ENCODE measurements around the gene ADAM12. TPM values are rescaled to one million over a fixed set of nuclear protein-coding genes. Genes with fewer than 3 reads are reported as not detected.

The ADAM12 gene
- total RNA-seq, 2 experiments from 2014 or later: 1.3 TPM

- DNase-seq (no peak), ATAC-seq (no peak)
- POLR2A ChIA-PET: no interaction called here
- H3K27me3 Mint-ChIP-seq: no peaks in the 10 kb centered on the region
- intact Hi-C loops (cut with micrococcal nuclease): no loop called here
- no peak overlapping the region for H3K27ac Mint-ChIP-seq
- no peak overlapping the region for H3K4me3 Mint-ChIP-seq
- CTCF ChIA-PET: no interaction called here
- no peaks in the 10 kb centered on the region for H3K36me3 Mint-ChIP-seq (ENCODE audit: low read depth)
- no peak for TF ChIP-seq CTCF (IDR thresholded peaks at IDR 0.05)
- H3K9me3 Mint-ChIP-seq: no peaks in the 10 kb centered on the region
- no peaks in the 10 kb centered on the region for H3K4me1 Mint-ChIP-seq (ENCODE audit: low read depth)
These were observed 12.4 kb upstream of the ADAM12 start for GRCh38 chr10:126400641-126401040.

- ChIA-PET POLR2A (no interaction called here), CTCF (no interaction called here)
- Mint-ChIP-seq H3K4me1 (ENCODE audit: low read depth) (no peaks in the 10 kb centered on the region), H3K27me3 (no peaks in the 10 kb centered on the region), H3K36me3 (ENCODE audit: low read depth) (no peaks in the 10 kb centered on the region), H3K9me3 (peaks cover 4% of the 10 kb centered on the region), H3K27ac (no peak overlapping the region), H3K4me3 (no peak overlapping the region)
- intact Hi-C loops (cut with micrococcal nuclease): no loop called here
- no peak for ATAC-seq
- no peak for TF ChIP-seq CTCF (IDR thresholded peaks at IDR 0.05)
- DNase-seq: no peak
These were observed 10.6 kb upstream of the ADAM12 start for GRCh38 chr10:126398924-126399323.

- TF ChIP-seq CTCF (IDR thresholded peaks at IDR 0.05): no peak
- peaks cover 6% of the 10 kb centered on the region for H3K9me3 Mint-ChIP-seq
- CTCF ChIA-PET: no interaction called here
- intact Hi-C loops (cut with micrococcal nuclease): no loop called here
- H3K4me1 Mint-ChIP-seq (ENCODE audit: low read depth): no peaks in the 10 kb centered on the region
- H3K27ac Mint-ChIP-seq: no peak overlapping the region
- no peaks in the 10 kb centered on the region for H3K36me3 Mint-ChIP-seq (ENCODE audit: low read depth)
- no peak overlapping the region for H3K4me3 Mint-ChIP-seq
- ATAC-seq: no peak
- DNase-seq: no peak
- no peaks in the 10 kb centered on the region for H3K27me3 Mint-ChIP-seq
- POLR2A ChIA-PET: no interaction called here
These were observed 10.1 kb upstream of the ADAM12 start for GRCh38 chr10:126398383-126398743.

GRCh38 chr10:126397640-126398382, 9.5 kb upstream of the ADAM12 start:
- Mint-ChIP-seq H3K4me1 (ENCODE audit: low read depth) (no peaks in the 10 kb centered on the region), H3K36me3 (ENCODE audit: low read depth) (no peaks in the 10 kb centered on the region), H3K9me3 (peaks cover 6% of the 10 kb centered on the region), H3K27ac (no peak overlapping the region), H3K4me3 (no peak overlapping the region), H3K27me3 (no peaks in the 10 kb centered on the region)
- ATAC-seq: no peak
- CTCF ChIA-PET: no interaction called here
- POLR2A ChIA-PET: no interaction called here
- no peak for TF ChIP-seq CTCF (IDR thresholded peaks at IDR 0.05)
- intact Hi-C loops (cut with micrococcal nuclease): no loop called here
- no peak for DNase-seq

GRCh38 chr10:126397156-126397555, 8.9 kb upstream of the ADAM12 start:
- intact Hi-C loops (cut with micrococcal nuclease): no loop called here
- no peaks in the 10 kb centered on the region for H3K27me3 Mint-ChIP-seq
- H3K36me3 Mint-ChIP-seq (ENCODE audit: low read depth): no peaks in the 10 kb centered on the region
- TF ChIP-seq CTCF (IDR thresholded peaks at IDR 0.05): no peak
- no peak for ATAC-seq
- no peak for DNase-seq
- no peaks in the 10 kb centered on the region for H3K4me1 Mint-ChIP-seq (ENCODE audit: low read depth)
- POLR2A ChIA-PET: no interaction called here
- H3K9me3 Mint-ChIP-seq: peaks cover 6% of the 10 kb centered on the region
- no peak overlapping the region for H3K27ac Mint-ChIP-seq
- H3K4me3 Mint-ChIP-seq: no peak overlapping the region
- CTCF ChIA-PET: no interaction called here

All from activated CD8-positive, alpha-beta T cell treated with anti-CD3 and anti-CD28 coated beads for 36 hours (primary cell).